Ureter (tissue), 1 donor: ENCODE results near the gene CDC25C. TPM values are rescaled to one million over a fixed set of nuclear protein-coding genes. Genes with fewer than 3 reads are reported as not detected.
A peak's percentile ranks its signal among the peaks of the same experiment; 100 is the strongest.
"Not testable (repeated sequence)": the region's sequence is repeated elsewhere in the genome, so short reads cannot be mapped to it uniquely, and the experiment has no call there.

Source experiments
- DNase-seq: peaks from one replicate; pipeline ENCODE4 v3.0.0-alpha.2; 2020; ENCODE audit warnings: low spot score
- total RNA-seq: library from RNA; stranded (reverse); gene quantifications from one replicate; pipeline ENCODE4 v1.2.4, GENCODE V29; 2023
- donor health status: DM: yes; HTN: yes; CAD: no.

The CDC25C gene
- total RNA-seq, 1 donor from 2014 or later = not detected

DNA sequence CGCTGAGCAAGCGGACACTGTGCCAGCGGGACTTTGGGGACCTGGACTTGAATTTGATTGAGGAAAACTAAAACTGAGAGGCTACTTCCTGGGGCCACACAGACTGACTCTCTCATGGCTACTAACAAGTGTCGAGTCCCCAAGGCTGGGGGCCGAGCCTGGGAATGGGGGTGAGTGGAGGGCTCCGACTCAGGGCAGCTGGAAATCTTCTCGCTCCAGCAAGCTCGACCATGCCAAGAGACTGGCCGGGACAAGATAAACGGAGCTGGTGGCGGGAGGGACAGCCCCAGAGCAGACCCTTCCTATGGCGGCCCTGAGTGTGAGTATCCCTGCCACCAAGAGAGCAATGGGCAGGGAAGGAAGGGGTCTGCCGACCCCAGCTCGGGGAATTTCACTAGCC, 15.3 kb upstream of the CDC25C start:
- DNase-seq = no peak

DNA sequence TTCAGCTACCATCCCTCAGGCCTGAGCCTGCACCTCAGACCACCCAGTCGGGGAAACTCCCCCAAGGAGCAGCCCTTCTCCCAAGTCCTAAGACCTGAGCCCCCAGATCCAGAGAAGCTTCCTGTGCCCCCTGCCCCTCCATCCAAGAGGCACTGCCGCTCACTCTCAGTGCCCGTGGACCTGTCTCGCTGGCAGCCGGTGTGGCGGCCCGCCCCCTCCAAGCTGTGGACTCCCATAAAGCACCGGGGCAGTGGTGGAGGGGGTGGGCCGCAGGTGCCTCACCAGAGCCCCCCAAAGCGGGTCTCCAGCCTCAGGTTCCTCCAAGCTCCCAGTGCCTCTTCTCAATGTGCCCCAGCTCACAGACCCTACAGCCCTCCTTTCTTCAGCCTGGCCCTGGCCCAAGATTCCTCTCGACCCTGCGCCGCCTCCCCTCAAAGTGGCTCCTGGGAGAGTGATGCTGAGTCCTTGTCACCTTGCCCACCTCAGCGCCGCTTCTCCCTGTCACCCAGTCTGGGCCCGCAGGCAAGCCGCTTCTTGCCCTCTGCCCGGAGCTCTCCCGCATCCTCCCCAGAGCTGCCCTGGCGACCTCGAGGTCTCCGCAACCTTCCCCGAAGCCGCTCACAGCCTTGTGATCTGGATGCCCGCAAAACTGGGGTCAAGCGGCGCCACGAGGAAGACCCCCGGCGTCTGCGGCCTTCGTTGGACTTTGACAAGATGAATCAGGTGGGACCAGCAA, 13.5 kb upstream of the CDC25C start:
- no peak for DNase-seq

DNA sequence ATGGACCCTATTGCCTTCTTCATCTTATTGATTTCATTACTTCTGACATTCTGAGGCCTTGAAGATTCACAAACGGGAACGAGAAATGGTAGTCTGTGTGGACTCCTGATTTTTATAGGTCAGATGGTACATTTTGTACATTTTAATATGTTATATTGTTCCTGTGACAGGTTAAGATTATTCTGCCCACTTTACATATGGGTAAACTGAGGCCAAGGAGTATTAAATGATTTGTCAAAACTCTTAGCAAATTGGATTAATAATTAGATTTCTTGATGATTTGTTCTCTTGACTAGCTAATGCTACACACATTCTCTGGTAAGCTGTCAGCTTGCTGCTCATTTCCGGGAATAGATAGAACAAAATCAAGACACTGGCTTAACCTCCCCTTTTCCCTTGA, 8.4 kb upstream of the CDC25C start:
- DNase-seq = no peak

DNA sequence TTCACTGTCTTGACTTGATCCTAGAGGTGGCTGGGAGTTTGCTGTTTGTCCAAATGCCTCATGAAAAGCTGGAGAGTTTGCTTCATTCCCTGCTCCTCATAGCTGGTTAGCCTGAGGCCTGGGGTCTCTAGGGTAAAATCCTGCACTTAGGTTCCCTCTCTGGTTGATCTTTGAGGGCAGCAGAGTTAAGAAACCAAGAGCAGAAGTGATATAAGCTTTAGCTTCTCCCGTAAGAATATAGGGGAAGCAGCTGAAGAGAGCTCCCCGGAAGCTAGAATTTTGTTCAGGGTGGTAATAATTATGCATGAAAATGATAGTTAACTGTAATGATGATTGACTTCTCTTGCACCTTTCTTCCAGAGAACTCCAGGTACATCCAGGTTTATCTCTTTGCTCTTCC, 7.9 kb upstream of the CDC25C start:
- DNase-seq = no peak

DNA sequence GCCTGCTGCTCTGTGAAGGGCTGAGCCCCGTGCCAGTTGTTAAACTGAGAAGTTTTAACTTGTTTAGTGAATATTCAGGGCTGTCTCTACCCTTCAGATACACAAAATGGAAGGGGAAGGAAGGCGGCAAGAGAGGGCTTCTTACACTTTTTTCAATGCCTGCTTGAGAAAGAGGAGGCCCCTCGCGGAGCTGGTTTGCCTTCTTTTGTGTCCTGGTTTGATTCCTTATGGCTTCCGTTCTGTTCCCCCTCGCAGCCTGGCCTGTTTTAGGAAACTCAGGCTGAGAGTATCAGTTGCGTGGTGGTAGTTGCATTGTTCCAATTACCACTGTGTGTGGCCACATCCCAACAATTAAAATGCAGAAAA, 7.5 kb upstream of the CDC25C start:
- DNase-seq = no peak

DNA sequence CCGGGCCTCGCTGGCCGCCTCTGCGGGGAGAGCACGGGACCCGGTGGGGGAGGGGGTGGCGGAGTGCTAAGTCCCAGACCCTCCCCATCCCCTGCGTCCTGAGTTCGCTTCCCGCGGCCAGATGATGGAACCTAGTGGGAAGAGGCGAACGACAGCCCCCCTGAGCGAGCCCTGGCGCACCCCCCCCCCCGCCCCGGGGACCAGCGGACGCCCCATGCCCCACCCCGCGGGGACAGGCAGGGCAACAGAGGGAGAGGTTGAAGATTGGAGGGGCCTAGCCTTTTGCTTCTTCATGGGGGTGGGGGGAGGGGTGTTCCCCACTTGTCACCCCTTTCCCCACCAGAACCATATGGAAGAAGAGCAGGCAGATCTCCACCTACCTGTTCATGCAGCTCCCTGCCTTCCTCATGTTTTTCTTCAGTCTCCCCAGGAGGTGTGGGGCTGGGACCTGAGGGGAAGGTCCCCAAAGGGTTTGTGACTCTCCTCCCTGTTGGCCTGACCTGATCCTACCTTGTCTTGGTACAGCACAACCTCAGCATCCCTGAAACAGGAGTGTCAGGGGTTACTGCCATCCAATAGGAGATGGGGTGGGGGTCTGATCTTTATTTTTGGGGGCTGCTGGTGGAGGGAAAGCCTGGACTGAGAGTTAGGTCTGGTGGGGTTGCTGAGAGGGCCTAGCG, 6.9 kb upstream of the CDC25C start:
- no peak for DNase-seq

DNA sequence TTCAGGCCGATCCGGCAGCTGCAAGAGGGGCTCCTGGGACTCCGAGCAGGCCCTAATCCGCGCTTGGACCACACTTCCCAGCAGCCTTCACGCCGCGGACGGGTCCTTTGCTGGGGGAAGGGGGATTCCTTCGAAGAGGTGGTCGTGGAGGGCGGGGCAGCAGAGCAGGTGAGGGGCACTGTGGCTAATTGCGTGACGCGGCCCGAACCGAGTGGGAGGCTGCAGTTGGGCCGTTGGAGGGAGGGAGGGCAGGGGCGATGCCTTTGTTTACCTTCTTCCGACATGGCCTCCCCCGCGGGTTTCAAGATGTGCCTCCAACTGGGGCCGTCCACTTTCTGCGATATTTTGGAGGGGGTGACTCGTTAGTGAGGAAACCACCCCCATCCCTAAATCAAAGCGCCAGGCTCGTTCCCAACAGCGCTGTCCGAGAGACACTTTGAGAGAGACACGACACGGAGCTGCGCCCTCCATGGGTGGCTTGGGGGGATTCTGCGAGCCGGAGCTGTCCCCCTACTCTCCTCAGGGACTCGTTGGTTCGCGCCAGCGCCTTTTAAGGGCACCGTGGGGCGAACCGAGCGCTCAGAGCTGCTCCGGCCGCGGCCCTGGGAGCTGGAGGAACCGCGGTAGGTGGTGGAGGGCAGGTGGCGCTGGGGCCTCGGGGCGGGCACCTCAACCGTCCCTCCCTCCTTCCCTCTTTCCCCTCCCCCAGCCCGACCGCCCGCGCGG, 6.2 kb upstream of the CDC25C start, which contains the start of gene FAM53C:
FAM53C (plus strand) TSS at position 582 of the 726 bp plus-strand sequence. CDS start 3,070 bp downstream, outside the sequence.
- DNase-seq = peak; percentile 90

DNA sequence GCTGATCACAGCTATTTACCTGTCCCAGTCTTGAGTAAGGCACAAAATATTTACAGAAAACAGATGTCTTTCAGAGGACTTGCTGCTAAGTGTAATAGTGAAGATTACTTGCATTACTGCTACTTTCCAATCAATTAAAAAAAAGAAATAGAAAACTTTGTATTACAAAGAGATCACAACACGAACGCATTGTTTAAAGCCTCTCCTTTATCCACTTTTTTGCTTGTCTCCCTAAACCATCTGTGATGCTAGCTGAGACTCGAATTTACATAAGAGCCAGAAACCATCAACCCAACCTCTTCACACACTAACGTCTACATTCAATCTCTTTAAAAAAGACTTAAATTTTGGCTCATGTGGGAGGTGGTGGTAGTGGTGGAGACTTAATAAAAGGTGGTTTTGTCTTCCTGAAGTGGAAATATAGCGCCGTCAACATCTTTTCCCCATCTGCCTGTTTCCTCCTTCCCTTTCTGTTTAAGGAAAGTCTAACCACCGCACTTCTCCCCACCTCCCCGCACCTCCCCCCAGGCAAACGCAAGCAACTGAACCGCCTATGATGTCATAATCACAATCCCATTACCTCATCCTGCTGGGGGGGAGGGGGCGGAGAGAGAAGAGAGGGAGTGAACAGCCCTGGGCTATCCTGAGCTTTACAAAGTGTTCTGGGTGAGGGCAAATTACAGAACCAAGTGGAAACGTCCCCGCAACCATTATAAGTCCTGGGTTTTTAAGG, 5.5 kb upstream of the CDC25C start:
- peak; percentile 76 for DNase-seq

DNA sequence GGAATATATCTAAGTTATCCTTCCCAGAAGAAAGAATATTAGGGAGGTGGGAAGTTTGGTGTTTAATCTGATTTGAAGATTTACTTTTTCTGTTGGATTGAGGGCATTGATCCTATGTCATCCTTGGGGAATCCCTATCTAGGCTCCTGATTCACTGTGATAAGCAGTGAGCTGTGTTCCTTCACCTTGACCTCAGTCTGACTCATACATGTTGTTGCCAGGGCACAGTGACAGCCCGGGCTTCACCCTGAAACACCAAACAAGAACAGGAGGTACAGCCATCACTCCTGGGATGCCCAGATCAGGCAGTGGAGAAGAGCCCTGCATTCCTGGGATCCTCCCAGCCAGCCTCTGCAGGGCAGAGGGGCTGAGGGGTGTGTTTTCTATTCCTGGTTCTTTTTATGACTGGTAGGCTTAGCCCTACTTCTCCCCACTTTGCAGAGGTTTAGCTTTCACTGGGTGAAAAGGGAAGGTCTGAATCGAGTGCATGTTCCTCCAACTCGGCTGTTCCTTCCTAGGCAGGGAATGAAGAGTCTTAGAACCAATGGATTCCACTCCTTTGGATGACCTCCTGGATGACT, 3.4 kb upstream of the CDC25C start:
- no peak for DNase-seq

DNA sequence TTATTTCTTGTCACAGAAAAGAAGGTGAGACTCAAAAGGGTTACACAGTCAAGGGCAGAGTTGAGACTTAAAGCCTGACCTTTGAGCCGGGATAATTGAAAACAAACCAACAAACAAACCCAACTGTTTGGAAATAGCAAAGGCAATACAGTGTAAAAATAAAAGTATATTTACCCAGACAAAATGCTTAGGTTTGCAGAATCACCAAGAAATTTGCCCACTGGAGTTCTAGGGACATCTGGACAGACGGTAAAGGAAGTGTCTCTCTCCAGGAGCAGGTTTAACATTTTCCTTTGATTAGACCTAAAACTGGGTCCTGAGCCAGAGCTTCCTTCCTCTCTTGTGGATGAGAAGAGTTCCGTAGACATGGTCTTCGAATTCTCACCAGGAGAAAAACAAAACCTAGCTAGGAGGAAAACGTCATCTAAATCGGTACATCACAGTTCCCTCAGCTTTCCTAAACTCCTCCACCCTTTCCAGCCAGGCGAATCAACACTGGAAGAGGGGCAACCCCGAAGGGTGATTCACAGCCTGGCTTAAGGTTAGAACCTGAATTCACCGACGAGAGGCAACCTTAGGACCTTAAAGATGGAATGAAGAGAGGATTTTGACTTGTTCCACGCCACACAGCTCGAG, 673 bp downstream of the CDC25C start:
- DNase-seq = no peak

DNA sequence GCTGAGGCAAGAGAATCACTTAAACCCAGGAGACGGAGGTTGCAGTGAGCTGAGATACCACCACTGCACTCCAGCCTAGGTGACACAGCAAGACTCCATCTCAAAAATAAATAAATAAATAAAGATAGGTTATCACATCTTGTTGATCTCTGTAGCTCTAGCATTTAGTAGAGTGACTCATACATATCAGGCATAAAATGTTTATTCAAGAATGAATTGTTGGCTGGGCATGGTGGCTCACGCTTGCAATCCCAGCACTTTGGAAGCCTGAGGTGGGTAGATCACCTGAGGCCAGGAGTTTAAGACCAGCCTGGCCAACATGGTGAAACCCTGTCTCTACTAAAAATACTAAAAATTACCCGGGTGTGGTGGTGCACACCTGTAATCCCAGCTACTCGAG, 13.4 kb downstream of the CDC25C start:
- DNase-seq = not testable (repeated sequence)

DNA sequence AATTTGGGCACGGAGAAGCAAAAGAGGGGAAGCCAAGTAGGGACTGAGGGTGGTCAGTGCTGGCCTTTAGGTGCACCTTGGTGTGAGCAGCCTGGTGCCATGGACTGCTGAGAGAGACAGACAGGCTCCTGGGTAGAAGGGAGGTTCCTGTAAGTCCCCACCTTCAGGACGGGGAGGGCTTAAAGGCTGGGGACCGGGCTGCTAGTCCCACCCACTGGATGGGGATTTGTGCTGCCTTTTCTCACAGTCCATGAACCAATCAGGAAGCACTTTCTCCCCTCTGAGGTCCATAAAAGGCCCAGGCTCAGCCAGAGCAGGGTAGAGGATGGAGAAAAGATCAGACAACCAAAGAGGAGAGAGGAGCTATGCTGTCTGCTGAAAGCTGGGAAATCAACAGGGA, 15.2 kb downstream of the CDC25C start:
- DNase-seq = no peak

DNA sequence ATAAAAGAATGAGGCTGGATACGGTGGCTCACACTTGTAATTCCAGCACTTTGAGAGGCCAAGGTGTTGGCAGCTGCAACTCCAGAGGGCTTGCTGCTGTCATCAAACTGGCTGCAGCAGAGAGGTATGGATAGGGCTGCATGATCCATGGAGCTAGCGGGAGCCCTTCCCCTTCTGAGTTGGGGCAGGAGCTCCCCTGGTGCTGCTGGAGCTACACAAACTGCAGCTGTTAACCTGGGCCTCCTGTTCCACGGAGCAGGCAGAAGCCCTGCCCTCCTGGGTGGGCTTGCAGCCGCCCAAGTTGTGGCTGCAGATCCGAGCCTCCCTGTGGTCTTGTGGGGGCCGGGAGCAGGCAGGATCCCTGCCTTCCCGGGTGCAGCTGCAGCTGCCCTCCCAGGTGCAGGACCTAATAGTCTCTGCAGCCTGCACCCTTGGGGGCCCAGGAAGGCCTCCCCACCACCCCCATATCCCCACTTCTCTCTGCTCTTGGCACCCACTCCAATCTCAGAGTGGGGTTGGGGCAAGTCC, 15.8 kb downstream of the CDC25C start:
- no peak for DNase-seq

DNA sequence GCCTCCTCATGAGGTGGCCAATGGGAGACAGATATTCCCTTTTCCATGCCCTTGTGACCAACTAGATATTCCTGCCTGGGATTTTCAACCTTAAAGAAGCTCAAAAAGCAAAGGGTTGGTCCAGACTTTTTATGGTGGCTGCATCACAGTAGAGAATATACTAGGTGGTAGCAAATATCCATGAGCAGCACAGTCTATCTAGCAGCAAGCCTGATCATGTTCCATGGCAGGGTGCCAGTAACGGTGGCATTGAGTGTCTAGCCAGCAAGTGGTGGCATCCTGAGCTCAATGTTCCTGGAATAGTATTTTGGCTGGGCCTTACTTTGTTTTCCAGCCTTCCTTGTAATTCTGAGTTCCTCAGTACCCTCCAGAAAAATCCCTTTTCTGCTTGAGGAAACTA, 25.8 kb downstream of the CDC25C start:
- DNase-seq = peak; percentile 68

DNA sequence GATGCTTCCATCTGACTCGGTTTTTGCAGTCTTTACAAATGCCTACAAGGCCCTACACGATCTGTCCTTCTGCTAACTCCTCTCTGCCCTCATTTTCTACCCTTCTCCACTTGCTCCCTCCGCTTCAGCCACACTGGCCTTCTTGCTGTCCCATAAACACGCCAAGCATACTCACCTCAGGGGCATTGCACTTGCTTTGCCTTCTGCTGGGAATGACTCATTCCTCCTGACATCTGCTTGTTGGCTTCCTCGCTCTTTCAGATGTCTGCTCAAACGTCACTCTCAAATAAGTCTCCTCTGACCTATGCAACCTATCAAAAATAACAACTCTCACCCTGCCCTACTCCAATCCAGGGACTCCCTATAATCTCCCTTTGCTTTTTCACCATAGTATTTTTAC, 28.2 kb downstream of the CDC25C start:
- DNase-seq = no peak

DNA sequence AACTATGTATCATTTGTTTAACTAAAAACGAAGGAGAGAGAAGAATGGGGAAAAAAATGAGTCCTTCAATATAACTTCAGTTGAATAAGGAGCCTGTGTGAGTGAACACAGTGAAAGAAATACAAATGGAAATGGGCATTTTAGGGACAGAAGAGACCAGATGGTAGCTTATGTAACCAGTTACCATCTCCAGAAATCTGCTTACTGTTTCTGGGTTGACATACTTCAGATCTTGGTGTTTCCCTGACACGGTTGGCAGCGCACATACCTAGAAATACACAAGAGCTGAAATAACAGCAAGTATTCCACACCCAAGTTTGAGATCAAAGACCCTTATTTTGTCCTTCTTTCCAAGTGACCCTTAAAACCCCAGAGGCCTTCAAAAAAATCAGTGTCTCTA, 42.3 kb downstream of the CDC25C start:
- no peak for DNase-seq

DNA sequence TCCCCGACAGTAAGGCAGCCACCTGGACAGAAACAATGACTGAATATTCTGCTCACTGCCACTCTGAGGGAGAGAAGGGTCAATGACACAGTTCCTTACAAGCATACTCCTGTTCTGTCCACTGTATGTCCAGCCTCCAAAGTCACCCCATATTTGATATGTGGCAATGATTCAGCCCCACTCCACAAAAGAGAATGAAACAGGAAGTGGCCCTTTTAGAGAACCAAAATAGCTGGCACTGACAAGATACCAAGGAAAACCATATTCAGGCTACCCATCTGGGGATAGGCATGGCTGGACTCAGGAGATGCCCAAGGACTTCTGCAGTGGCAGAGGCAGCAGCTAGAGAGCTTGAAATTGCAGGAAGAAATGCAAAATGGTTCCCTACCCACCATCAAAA, 44.4 kb downstream of the CDC25C start:
- DNase-seq = no peak

DNA sequence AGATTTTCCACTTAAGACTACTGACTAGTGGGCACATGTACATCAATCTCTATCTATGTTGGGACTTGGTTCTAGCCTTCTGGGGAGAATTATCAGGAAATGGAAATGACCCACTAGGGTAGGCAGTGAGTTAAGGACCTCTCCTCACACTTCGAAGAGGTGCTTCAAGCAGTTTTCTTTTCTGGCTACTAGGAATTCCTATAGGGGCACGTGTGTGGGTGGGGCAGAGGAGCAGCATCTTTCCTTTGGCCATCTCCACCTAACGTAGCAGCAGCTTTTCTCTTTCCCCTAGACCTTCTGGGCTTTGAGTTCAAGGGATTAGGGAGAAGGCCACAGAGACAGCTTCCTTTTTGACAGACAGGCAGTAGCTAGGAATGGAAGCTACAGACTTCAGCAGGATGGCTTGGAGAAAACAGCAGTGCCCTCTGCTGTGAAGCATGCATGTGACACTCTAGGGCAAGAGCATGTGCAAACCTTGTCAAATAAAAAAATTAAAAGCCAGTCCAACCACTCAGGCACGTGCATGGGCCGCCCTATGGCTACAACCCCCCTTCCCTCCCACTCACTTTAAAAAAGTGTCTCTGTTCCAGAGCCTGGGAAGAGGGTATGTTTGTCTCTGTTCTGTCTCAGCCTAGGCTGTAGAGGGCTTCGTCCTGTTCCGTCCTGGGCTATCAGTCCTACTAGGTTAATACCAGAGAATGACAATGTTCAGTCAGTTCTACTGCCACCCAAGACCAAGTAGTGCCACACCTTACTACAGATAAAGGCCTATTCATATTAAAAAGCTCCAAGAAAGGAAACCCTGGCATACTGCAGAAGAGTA, 48.5 kb downstream of the CDC25C start:
- DNase-seq = peak; percentile 48

DNA sequence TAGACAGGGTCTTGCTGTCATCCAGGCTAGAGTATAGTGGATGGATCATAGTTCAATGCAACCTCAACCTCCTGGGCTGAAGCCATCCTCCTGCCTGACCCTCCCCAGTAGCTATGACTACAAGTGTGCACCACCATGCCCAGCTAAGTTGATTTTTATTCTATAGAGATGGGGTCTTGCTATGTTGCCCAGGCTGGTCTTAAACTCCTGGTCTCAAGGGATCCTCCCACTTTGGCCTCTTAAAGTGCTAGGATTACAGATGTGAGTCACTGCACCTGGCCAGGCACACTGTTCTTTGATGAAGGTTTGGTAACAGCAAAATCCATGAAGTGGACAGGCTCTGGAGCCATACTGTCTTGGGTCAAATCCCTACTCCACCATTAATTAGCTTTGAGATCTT, 50.7 kb downstream of the CDC25C start:
- no peak for DNase-seq

DNA sequence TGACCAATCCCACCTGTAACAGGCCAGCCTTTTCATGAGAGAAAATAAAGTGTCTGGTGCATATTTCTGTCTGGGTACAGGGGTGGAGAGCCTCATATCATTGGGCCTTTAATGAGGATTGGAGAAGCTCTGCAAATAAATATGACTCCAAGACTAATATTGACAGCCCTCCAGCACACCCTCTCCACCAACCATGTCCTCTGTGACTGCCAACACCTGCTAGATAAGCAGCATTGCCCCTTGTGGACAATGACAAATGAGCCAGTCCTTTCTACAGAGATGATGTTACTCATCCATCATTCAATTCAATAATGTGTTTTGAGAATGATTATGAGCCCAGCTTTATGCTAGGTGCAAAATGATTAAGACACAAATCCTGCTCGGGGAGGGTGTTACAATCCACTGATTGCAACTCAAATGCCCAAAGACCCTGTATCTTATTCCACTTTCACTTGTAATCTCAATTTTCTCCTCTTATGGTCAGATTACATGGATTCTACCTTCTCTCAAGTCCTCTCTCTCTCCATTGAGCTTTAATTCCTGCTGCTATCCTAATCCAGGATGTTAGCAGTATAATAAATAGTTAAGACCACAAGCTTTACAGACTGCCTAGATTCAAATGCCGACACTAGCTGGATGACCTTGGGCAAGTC, 55.1 kb downstream of the CDC25C start:
- no peak for DNase-seq
